Measurements from ENCODE around the gene NT5C3A. TPM values are rescaled to one million over a fixed set of nuclear protein-coding genes. Genes with fewer than 3 reads are reported as not detected.

Gene NT5C3A
- polyA plus RNA-seq, 1 experiment, result 11.0 TPM

DNA sequence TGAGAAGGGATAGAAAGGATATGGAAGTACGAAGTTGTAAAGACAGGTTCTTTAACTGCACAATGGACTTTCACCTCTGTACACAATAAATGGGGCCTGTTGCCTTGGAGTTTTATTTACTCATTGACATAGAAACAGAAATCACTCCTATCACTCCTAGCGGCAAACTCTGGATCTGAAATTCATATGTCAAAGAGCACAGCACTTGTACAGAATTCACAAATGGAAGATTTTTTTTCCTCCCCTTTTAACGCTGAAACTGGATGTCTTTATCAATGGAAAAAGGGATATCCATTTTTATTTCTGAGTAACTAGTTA is 18.2 kb downstream of the NT5C3A start:
- TF ChIP-seq CTCF (IDR thresholded peaks at IDR 0.05; ENCODE audit: insufficient read depth, low read depth, low read length), result no peak
- no peak for DNase-seq (ENCODE audit: low read depth)
- H3K4me3 ChIP-seq (ENCODE audit: low read depth, low read length), result no peak overlapping the region
- no peaks in the 10 kb centered on the region for H3K36me3 ChIP-seq (ENCODE audit: control insufficient read depth, insufficient read depth, low read length)
- POLR2A ChIA-PET, result interaction anchor here (0.7 kb wide), 1 partner anchor 11 kb away, joined by 3 read pairs; no protein-coding TSS in a partner anchor
- CTCF ChIA-PET, result no interaction called here
- H3K27me3 ChIP-seq (ENCODE audit: control insufficient read depth, insufficient read depth, low read length), result no peaks in the 10 kb centered on the region

GRCh38 chr7:33043501-33044400 is 18.8 kb downstream of the NT5C3A start:
- H3K4me3 ChIP-seq (ENCODE audit: low read depth, low read length), result no peak overlapping the region
- DNase-seq (ENCODE audit: low read depth), result no peak
- no peak for TF ChIP-seq CTCF (IDR thresholded peaks at IDR 0.05; ENCODE audit: insufficient read depth, low read depth, low read length)
- H3K36me3 ChIP-seq (ENCODE audit: control insufficient read depth, insufficient read depth, low read length), result no peaks in the 10 kb centered on the region
- H3K27me3 ChIP-seq (ENCODE audit: control insufficient read depth, insufficient read depth, low read length), result no peaks in the 10 kb centered on the region
- CTCF ChIA-PET, result interaction anchor here (1.0 kb wide), 1 partner anchor 65 kb away, joined by 3 read pairs; no protein-coding TSS in a partner anchor
- POLR2A ChIA-PET, result interaction anchor here (0.7 kb wide), 1 partner anchor 12 kb away, joined by 3 read pairs; no protein-coding TSS in a partner anchor

GRCh38 chr7:33041631-33042428 is 20.7 kb downstream of the NT5C3A start:
- CTCF ChIA-PET, result interaction anchor here (0.6 kb wide), 1 partner anchor 84 kb away, joined by 3 read pairs; no protein-coding TSS in a partner anchor
- POLR2A ChIA-PET, result no interaction called here

GRCh38 chr7:33040803-33041516 is 21.6 kb downstream of the NT5C3A start:
- Histone ChIP-seq H3K27me3 (ENCODE audit: control insufficient read depth, insufficient read depth, low read length) (no peaks in the 10 kb centered on the region), H3K36me3 (ENCODE audit: control insufficient read depth, insufficient read depth, low read length) (no peaks in the 10 kb centered on the region), H3K4me3 (ENCODE audit: low read depth, low read length) (no peak overlapping the region)
- no peak for DNase-seq (ENCODE audit: low read depth)
- no peak for TF ChIP-seq CTCF (IDR thresholded peaks at IDR 0.05; ENCODE audit: insufficient read depth, low read depth, low read length)
- ChIA-PET CTCF (interaction anchor here (0.6 to 1.4 kb wide), 4 partner anchors 14 to 252 kb away, joined by 3 read pairs; no protein-coding TSS in a partner anchor), POLR2A (no interaction called here)

More at GRCh38 chr7:33041631-33042428, 20.7 kb downstream of the NT5C3A start:
- no peak for DNase-seq (ENCODE audit: low read depth)
- H3K27me3 ChIP-seq (ENCODE audit: control insufficient read depth, insufficient read depth, low read length), result no peaks in the 10 kb centered on the region
- no peak overlapping the region for H3K4me3 ChIP-seq (ENCODE audit: low read depth, low read length)
- no peaks in the 10 kb centered on the region for H3K36me3 ChIP-seq (ENCODE audit: control insufficient read depth, insufficient read depth, low read length)
- no peak for TF ChIP-seq CTCF (IDR thresholded peaks at IDR 0.05; ENCODE audit: insufficient read depth, low read depth, low read length)
